IPS-11a (cell line): ENCODE results near the gene ASCC3.

ENCODE experiments used
- H3K4me3 ChIP-seq: one replicate; pipeline ENCODE4 v1.5.1; 2013; ENCODE audit warnings: low read depth, low read length, control low read depth

ASCC3 gene

DNA sequence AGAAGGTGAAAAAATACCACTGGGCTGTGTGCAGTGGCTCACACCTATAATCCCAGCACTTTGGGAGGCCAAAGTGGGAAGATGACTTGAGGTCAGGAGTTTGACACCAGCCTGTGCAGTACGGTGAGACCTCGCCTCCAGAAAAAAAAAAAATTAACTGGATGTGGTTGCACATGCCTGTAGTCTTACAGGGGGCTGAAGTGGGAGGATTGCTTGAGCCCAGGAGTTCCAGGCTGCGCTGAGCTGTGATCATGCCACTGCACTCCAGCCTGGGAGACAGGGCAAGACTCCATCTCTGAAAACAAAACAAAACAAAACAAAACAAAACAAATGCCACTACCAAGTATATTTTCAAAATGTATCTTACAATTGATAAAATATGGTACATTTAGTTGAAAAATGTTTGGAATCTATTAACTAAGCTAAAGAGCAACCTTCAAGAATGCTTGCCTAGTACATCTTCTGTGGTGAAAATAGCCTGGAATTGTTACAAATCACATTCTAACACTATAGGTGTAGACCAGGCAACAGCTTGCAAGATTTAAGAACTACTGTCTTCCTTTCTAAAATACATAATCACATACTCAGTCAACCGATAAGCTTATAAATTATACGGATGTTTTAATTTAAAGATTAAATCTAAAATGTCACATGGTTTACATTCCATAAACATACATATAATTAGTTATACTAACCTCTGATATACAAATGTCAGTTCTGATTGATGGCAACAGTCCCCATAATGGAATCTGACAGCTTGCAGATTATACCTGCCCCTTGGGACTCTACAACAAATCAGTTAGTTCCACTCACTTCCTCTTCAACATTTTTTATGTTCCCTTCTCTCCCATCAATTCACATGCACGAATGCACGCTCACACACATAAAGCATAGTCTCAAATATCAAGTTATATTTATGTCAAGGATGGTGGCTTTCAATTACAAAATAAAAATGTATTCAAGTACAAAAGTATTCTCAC, 150.8 kb downstream of the ASCC3 start:
- no peak overlapping the region for H3K4me3 ChIP-seq

DNA sequence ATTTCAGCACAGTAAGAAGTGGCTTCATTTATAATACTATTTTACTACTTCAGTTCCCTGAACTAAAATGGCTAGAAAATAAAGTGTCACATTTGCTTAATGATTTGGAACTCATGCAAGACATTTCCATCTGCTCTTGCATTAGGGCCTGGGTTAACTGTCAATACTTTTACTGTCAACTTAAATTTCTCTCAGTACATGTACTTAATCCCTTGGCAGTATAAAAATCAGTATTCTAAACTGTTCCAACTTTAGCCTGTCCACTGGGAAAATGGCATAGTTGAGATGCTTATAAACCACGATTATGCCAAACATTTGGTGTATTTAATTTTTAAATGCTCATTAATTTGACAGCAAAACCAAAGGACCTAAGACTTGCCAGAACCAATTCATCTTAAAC, 154.5 kb downstream of the ASCC3 start:
- H3K4me3 ChIP-seq = no peak overlapping the region

DNA sequence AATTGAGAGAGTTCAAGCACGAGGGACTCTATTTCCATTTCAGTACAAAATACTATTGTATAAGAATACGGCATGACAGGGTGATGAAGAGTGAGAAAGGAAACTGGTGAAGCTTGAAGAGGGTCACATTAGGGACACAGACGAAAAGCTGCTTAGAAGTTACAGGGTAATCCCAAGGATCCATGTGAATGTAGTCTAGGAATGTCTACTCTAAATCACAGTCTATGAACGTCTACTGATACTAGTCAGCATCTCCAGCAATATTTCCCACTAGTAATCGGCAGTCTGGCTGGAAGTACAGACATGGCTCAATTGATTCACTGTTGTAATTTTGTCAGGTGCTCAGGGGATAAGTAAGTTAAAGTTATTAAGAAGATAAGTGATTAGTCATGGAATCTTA, 156.4 kb downstream of the ASCC3 start:
- no peak overlapping the region for H3K4me3 ChIP-seq

DNA sequence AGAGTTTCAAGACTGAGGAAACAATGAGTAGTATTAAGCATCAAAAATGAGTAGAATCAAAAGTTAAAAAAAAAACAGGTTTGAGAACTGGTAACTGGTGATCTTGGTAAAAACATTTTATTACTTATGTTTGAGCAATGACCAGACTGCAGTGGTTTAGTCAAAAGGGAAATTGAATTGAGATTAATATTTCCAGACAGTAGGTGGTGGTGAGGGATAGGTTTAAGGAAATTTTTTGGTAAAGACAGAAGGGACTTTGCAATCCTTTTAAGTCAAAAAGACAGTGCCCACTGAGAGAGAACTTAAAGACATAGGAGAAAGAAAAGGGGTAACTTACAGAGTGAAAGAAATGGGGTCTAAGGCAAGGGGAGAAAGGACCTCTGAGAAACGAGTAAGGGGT, 156.9 kb downstream of the ASCC3 start:
- no peak overlapping the region for H3K4me3 ChIP-seq

DNA sequence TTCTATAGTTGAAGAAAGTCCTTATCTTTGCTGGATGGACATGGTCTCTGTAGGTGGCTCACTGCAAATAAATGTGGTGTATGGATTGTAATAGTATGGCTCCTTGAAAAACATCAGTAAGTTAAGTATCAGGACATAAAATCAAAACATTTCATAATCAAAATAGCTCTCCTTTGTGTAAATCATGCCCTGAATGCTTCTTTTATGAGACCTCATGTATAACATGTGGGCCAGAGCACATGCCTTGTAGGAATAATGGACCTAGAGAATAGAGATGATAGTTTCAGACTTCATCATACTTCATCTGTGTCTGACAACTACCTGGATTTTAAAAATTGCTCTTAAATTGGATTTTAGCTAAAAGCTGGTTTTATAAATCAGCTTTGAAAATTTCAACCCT, 159.9 kb downstream of the ASCC3 start:
- H3K4me3 ChIP-seq = no peak overlapping the region

DNA sequence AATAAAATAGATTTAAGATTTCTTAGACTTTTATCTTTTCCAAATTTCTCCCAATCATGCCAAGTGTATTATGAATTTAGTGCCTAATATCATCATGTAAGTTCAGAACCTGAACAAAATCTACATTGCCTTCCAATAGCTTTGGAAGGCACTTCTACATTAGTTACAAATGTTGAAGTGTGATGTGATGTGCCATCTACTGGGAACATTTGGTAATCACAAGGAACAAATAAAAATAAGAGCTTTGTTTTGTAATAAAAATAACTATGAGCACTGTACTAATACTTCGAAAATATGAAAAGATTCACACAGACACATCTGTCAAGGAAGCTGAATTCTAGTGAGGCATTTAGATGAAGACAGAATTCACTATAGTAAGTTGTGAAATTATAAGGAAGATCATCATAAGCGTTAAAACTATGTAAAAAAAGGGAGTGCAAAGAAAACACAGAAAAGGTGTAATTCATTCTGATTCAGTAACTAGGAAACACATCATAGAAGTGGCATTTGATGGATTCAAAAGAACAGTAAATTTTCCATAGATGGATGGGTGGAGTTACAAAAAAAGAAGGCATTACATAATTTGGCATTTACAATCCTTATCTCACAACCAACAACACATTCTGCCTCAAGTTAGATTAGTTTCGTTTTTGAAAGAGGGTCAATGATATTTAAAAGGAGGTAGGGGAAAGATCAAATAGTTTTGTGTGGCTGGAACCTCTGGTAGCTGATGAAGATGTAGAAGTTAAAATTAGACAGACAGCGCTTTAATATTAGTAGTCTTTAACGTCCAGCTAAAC, 161.0 kb downstream of the ASCC3 start:
- H3K4me3 ChIP-seq = no peak overlapping the region

DNA sequence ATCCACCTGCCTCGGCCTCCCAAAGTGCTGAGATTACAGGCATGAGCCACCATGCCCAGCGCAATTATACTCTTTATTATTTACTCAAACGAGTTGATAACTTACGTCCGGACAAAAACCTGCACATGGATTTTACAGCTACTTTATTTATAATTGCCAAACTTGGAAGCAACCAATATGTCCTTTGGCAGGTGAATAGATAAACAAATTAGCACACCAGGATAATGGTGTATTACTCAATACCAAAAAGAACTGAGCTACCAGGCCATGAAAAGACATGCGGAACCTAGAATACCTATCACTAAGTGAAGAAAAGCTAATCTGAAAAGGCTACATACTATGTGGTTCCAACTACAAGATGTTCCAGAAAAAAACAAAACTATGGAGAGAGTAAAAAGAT, 168.1 kb downstream of the ASCC3 start:
- no peak overlapping the region for H3K4me3 ChIP-seq

DNA sequence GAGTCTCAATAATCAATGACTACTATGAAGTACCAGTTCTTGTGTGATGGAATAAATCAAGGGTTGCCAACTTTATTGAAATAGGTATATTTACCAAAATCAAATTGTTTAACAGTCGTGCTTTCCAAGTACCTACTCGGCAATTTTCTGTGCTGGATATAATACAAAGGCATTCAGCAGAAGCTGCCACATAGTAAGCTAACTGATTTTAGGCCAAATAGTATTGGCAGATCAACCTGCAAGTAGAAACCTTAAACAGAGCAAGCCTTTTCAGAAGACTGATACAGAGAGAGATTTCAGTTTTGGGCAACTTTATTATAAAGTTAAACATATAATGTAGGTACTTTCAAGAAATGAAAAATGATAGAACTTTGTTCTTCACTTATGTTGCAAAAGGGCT, 174.6 kb downstream of the ASCC3 start:
- H3K4me3 ChIP-seq = no peak overlapping the region

DNA sequence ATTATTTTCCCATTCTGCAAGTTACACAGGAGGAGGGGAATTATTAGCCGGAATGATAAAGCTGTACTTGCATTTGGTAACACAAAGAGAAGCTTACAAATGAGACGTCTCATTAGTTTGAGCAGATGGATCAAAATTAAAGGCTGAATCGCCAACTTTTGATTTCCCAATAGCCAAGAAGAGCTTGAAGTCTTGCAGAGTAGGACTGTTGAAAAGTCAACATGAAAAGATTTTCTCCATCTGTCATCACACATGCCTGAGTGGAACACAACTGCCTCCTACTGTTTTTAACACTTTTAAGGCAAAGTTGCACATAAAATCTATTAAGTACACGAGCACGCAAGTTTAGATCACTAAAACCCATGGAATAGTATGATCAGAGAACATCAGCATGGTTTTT, 176.2 kb downstream of the ASCC3 start:
- no peak overlapping the region for H3K4me3 ChIP-seq

DNA sequence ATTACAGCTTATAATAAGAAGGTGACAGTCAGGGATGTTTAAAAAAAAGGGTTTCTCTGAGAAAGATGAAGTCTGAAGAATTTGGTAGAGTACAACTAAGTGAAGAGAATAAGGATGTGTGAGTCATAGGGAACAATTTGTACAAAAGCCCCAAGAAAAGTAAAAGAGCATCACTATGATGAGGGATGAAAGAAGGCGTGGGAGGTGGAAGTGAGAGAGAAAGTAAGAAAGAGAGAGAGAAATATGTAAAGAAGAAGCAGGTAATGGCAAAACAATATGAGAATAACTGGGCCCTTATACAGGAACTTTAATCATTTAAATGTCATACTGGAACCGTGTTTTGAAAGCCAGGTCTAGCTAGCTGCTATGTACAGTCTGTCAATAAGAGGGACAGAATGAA, 179.4 kb downstream of the ASCC3 start:
- H3K4me3 ChIP-seq = no peak overlapping the region

DNA sequence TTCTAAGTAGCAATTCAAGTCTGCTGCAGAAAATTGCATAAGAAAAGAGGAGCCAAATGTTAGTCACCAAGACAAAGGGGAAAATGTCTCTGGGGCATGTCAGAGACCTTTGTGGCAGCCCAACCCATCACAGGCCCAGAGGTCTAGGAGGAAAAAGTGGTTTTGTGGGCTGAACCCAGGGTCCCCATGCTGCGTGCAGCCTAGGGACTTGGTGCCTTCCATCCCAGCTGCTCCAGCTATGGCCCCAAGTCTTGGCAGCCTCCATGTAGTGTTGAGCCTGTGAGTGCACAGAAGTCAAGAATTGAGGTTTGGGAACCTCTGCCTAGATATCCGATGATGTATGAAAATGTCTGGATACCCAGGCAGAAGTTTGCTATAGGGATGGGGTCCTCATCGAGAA, 181.1 kb downstream of the ASCC3 start:
- no peak overlapping the region for H3K4me3 ChIP-seq

DNA sequence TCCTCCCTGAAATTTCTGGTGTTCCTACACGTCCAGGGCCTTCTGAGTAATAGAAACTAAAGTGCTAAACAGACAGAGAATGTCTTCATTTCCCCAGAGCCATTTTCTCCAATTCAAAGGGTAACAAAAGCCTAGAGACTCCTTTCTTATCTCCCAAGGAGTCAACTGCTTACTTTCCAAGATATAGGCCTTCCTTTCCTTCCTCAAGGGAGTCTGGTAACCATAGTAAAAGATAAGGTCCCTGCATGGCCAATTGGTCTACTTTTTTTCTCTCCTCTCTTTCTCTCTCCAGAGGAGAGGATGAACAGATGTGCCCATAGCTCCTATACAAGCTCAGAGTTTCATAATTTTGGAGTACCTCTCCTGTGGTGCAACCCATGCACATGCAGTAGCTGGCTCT, 185.7 kb downstream of the ASCC3 start:
- no peak overlapping the region for H3K4me3 ChIP-seq

DNA sequence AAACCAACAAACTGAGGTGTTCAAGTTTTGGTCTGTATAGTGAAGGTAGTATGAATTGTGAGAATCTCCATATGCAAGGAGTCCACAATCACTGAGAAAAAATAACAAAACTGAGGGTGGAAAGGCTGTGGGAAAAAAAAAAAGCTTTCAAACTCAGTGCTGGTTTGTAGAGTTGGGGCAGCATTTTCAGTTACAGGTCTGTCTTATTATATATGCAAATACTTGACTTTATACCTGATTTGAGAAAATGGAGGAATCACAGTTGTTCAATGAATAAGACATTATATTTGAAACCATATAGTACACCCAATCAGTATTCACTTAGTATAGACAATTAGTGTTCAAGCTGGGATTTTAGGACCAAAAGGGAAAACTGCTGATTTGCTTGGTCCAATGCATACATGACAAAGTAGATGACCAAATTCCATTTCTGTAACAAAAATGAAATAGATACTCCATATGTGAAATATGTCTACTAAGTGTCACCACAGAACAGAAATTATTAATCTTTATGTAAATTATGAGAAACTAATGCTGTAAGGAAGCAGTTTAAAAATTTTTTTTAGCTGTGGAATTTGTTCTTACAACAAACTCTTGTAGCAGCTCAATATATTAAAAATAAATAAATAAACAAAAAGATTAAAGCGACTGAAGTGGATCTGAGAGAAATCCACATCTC, 187.7 kb downstream of the ASCC3 start:
- H3K4me3 ChIP-seq = no peak overlapping the region

DNA sequence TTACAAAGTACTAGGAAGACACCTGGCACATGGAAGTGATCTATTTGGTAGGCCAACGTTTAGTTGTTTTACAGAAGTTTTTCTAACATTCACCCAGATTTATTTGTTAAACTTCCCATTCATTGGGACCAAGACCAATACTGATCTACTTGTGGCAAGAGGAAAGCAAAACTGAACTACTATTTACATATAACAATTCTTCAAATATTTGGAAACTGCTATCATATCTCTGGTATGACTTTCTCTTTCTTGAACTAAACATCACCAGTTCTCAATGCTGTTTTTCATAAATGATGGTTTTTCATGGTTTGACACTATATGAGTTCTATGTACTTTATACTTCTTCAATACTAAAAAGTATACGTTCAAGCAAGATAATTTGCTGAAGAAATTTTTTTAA, 189.2 kb downstream of the ASCC3 start:
- no peak overlapping the region for H3K4me3 ChIP-seq

DNA sequence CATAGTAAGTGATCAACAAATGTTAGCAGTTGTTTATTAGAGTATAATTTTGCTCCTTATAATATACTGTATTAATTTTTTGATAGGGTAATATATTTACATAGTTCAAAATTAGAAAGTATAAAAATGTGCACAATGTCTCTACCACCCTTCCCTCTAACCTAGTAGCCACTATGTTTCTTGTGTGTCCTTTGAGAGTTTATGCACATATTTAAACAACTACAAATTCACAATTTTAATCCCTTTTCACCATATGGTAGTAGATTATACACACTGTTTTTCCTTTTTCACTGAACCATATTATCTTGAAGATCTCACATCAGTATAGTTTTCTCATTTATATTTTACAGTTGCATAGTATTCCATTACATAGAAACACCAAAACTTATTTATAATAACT, 194.9 kb downstream of the ASCC3 start:
- H3K4me3 ChIP-seq = no peak overlapping the region

DNA sequence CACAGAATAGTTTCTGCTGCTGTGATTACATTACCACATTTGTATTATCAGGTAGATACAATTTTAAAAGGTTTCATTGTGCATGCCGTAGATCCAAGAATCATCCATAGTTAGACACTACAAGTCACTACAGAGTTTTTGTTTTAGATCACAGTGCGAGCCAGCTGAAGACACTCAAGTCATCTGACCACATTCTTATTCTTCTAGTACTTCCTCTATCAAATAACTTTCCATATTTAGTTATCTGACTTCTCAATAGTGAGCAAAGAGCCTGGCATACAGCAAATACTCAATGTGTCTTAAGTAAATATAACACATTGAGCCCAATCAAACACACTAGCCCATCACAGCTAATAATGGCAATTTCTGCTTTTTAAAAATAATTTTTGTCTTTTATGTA, 195.4 kb downstream of the ASCC3 start:
- no peak overlapping the region for H3K4me3 ChIP-seq

DNA sequence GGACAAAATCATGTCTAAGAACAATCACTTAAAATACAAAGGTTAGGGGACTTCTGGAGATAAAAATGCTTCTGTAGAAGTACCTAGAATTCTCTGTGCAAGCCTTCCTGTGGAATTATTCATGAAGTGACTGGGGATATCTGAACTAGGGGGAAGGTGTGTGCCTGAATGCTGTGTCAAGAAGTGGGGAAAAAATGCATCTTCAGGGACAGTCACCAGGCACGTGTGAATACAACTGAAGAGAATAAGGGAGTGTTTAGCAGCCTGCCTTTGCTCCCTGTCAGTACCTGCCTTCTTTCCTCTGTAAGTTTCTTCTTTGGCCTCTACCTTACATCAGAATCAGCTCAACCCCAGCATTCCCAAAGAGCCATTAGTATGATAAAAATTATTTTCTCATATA, 201.0 kb downstream of the ASCC3 start:
- no peak overlapping the region for H3K4me3 ChIP-seq

DNA sequence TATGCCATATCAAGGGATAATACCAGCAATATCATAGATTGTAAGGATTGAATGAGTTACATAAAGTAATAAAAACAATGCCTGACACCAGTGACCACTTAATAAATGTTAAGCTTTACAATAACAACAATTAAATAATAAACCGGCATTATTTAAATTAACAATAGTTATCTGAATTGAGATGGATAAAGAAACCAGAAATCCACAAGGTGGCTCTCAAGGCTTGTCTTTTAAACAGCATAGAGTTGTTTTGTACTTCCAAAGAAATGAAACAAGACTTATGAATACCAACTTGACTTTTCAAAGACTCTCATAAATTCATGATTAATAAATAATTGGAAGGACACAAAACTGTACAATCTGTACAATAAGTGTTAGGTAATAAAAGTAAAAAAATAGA, 203.1 kb downstream of the ASCC3 start:
- H3K4me3 ChIP-seq = no peak overlapping the region

DNA sequence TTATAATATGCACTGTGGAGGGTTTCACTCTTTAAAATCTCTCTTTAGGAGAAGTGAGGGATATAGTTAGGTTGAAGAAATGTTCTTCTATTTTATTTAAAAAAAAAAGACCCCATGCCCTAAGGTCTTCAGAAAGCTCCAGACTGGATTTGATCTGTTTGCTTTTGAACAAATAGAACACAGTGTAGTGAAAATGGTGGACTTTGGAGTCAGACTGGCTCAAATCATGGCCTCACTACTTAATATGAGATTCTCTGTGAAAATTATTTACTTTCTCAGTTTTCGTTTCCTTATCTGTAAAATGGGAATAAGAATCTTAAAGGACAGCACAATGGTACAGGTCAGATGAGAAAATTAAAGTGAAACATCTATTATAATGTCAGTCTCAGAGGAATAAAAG, 203.9 kb downstream of the ASCC3 start:
- no peak overlapping the region for H3K4me3 ChIP-seq

DNA sequence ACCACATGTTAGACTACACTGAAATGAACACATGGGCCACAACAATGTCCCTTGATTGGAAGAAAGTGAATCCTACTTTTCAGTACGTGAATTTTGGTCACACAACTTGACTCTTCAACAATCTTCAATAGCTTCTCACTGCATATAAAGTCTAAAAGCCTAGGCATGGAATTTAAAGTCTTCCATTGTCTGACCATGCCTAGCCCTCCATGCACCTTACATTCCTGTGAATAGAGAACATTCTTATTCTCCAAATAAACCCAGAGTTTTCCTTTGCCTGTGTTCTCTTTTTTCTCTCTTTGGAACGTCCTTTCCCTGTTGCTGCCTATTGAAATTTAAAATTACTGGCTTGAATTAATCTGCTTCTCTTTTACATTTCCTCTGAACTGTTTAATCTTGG, 207.5 kb downstream of the ASCC3 start:
- no peak overlapping the region for H3K4me3 ChIP-seq

DNA sequence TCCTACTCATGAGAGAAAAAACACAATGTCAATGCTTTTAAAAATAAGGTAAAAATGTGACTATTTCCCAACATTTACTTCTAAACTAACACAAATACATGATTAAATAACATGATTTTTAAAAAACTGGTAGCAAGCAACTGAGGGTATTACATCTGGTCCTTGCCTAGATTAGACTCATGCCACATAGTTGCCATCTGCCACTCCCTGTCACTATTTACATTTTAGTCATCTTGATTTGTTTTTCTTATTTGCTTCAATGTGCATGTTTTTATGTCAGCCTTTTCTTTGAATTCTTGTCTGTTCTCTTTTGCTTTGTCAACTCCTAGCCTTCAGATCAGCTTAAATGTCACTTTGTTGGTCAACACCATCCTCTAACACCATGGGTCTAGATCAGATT, 209.4 kb downstream of the ASCC3 start:
- no peak overlapping the region for H3K4me3 ChIP-seq

DNA sequence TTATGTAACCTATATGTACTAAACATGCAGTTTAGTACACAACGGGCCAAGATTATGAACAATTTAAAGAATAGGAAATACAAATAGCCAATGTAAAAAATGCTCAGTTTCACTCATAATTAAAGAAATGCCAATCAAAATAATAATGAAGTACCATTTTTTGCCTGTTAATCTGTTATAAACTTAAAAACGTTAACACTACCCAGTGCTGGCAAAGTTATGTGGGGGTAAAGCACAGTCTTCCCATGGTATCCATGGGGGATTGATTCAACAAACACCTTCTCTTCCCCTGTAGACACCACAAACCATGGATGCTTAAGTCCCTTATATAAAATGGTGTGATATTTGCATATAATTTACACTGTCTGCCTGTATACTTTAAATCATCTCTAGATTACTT, 211.1 kb downstream of the ASCC3 start:
- H3K4me3 ChIP-seq = no peak overlapping the region
